ENCODE results near the gene WDPCP.
"Not testable (repeated sequence)": the region's sequence is repeated elsewhere in the genome, so short reads cannot be mapped to it uniquely, and the experiment has no call there.

Gene WDPCP

GRCh38 chr2:63124218-63124617, 464.1 kb downstream of the WDPCP start:
- no peak for FAIRE-seq
- no peak for DNase-seq (ENCODE audit: low spot score)

GRCh38 chr2:63122921-63123320, 465.4 kb downstream of the WDPCP start:
- DNase-seq (ENCODE audit: low spot score), result no peak
- FAIRE-seq, result no peak

GRCh38 chr2:63121055-63121834, 467.0 kb downstream of the WDPCP start:
- DNase-seq (ENCODE audit: low spot score), result no peak
- FAIRE-seq, result no peak

- FAIRE-seq (no peak), DNase-seq (ENCODE audit: low spot score) (no peak)
Observed at GRCh38 chr2:63118821-63119220, 469.5 kb downstream of the WDPCP start.

- FAIRE-seq, result no peak
- no peak for DNase-seq (ENCODE audit: low spot score)
Observed at GRCh38 chr2:63104482-63104881, 483.8 kb downstream of the WDPCP start.

GRCh38 chr2:63101954-63102353, 486.3 kb downstream of the WDPCP start:
- DNase-seq (ENCODE audit: low spot score) (no peak), FAIRE-seq (no peak)

- DNase-seq (ENCODE audit: low spot score), result no peak
- no peak for FAIRE-seq
Observed at GRCh38 chr2:63099032-63099431, 489.2 kb downstream of the WDPCP start.

- DNase-seq (ENCODE audit: low spot score) (no peak), FAIRE-seq (no peak)
Observed at GRCh38 chr2:63096491-63096890, 491.8 kb downstream of the WDPCP start.

- FAIRE-seq (peak; percentile 48), DNase-seq (ENCODE audit: low spot score) (no peak)
Observed at GRCh38 chr2:63093502-63093901, 494.8 kb downstream of the WDPCP start.

- FAIRE-seq (no peak), DNase-seq (ENCODE audit: low spot score) (no peak)
Observed at GRCh38 chr2:63092857-63093256, 495.4 kb downstream of the WDPCP start.

- no peak for FAIRE-seq
- no peak for DNase-seq (ENCODE audit: low spot score)
Observed at GRCh38 chr2:63092401-63092800, 495.9 kb downstream of the WDPCP start.

GRCh38 chr2:63086687-63087086, 501.6 kb downstream of the WDPCP start:
- DNase-seq (ENCODE audit: low spot score) (no peak), FAIRE-seq (no peak)

GRCh38 chr2:63081404-63081803, 506.9 kb downstream of the WDPCP start:
- FAIRE-seq, result no peak
- no peak for DNase-seq (ENCODE audit: low spot score)

- FAIRE-seq, result no peak
- DNase-seq (ENCODE audit: low spot score), result no peak
Observed at GRCh38 chr2:63078852-63079606, 509.2 kb downstream of the WDPCP start.

- FAIRE-seq; DNase-seq (ENCODE audit: low spot score): not testable (repeated sequence)
Observed at GRCh38 chr2:63074399-63074798, 513.9 kb downstream of the WDPCP start.

GRCh38 chr2:63073994-63074393, 514.3 kb downstream of the WDPCP start:
- DNase-seq (ENCODE audit: low spot score), result no peak

GRCh38 chr2:63071664-63072063, 516.6 kb downstream of the WDPCP start:
- no peak for DNase-seq (ENCODE audit: low spot score)
- no peak for FAIRE-seq

More at GRCh38 chr2:63073994-63074393, 514.3 kb downstream of the WDPCP start:
- FAIRE-seq, result no peak

Data from urothelium cell line (cell line).